DND-41 (cell line): ENCODE results near the gene ZMYND11.

Source experiments
- EZH2 ChIP-seq: IDR thresholded peaks from 3 replicates; pipeline ENCODE4 v1.6.1; 2012; ENCODE audit warnings: borderline replicate concordance, low read depth, mild to moderate bottlenecking, moderate library complexity, low read length, inconsistent platforms; ENCODE audit not compliant: severe bottlenecking
- TF ChIP-seq, protein P1 (sequence below): IDR thresholded peaks from 2 replicates; pipeline ENCODE4 v1.5.1; 2012; ENCODE audit warnings: borderline replicate concordance, low read length, moderate library complexity, mild to moderate bottlenecking; ENCODE audit not compliant: poor library complexity, severe bottlenecking; ENCODE audit errors: extremely low read depth

DNA sequence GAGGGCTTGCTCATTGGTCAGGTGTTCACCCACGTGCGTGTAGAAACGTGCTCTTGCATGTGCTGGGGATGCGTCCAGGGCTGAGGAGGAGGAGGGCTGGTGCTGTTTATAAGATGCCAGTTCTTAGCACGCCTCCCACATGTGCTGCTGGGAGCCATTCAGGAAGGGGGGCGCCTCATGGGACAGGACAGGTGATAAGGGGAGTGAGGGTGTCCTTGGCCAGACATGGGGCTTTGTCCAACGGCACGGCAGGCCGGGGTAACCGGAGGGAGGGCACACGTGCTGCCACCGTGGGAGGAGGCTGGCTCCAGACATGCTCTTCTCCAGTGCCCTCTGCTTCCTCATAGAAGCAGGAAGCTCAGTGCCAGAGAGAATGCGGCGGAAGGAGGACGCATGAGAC, 150.0 kb downstream of the ZMYND11 start:
- no peak for TF ChIP-seq EZH2
- TF ChIP-seq, protein P1, sequence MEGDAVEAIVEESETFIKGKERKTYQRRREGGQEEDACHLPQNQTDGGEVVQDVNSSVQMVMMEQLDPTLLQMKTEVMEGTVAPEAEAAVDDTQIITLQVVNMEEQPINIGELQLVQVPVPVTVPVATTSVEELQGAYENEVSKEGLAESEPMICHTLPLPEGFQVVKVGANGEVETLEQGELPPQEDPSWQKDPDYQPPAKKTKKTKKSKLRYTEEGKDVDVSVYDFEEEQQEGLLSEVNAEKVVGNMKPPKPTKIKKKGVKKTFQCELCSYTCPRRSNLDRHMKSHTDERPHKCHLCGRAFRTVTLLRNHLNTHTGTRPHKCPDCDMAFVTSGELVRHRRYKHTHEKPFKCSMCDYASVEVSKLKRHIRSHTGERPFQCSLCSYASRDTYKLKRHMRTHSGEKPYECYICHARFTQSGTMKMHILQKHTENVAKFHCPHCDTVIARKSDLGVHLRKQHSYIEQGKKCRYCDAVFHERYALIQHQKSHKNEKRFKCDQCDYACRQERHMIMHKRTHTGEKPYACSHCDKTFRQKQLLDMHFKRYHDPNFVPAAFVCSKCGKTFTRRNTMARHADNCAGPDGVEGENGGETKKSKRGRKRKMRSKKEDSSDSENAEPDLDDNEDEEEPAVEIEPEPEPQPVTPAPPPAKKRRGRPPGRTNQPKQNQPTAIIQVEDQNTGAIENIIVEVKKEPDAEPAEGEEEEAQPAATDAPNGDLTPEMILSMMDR: no peak
